ENCODE data around the gene ITGA11.

- TF ChIP-seq CTCF (IDR thresholded peaks at IDR 0.05) (no peak), EP300 (IDR thresholded peaks at IDR 0.05) (no peak), POLR2AphosphoS5 (IDR thresholded peaks at IDR 0.05) (no peak)
Observed at GRCh38 chr15:68349151-68349550, 82.8 kb downstream of the ITGA11 start.

Data from suprapubic skin (tissue), 4 donors.